SK-N-SH treated with all-trans-retinoic acid at 6 μM for 48 hours (cell line): ENCODE results near the gene CDC23.
A peak's percentile ranks its signal among the peaks of the same experiment; 100 is the strongest.
"Not testable (repeated sequence)": the region's sequence is repeated elsewhere in the genome, so short reads cannot be mapped to it uniquely, and the experiment has no call there.

ENCODE experiments used
- ATAC-seq: fragments of 200-7000 bp; cut with Tn5 transposase; 3 replicates; pipeline ENCODE4 v1.9.1; 2020; ENCODE audit warnings: mild to moderate bottlenecking, moderate library complexity
- ARNTL ChIP-seq: fragments of 450-650 bp; formaldehyde crosslinking; IDR thresholded peaks from 2 replicates; pipeline ENCODE4 v1.5.0; 2020; ENCODE audit warnings: low read depth, mild to moderate bottlenecking, moderate library complexity, borderline replicate concordance
- BACH2 ChIP-seq: fragments of 250-450 bp; sonication (Bioruptor Pico); IDR thresholded peaks from 2 replicates; pipeline ENCODE4 v1.9.0; 2021; ENCODE audit warnings: mild to moderate bottlenecking, borderline replicate concordance
- CREB5 ChIP-seq: fragments of 250-450 bp; sonication (Bioruptor Pico); IDR thresholded peaks from 2 replicates; pipeline ENCODE4 v1.5.1; 2020; ENCODE audit warnings: low read depth, mild to moderate bottlenecking, moderate library complexity
- CSDC2 ChIP-seq: fragments of 250-450 bp; sonication (Bioruptor Pico); IDR thresholded peaks from 2 replicates; pipeline ENCODE4 v1.5.0; 2020; ENCODE audit warnings: mild to moderate bottlenecking, moderate library complexity
- CSRNP3 ChIP-seq: fragments of 250-450 bp; sonication (Bioruptor Pico); IDR thresholded peaks from 2 replicates; pipeline ENCODE4 v1.5.1; 2021; ENCODE audit warnings: mild to moderate bottlenecking, moderate library complexity
- ESRRG ChIP-seq: fragments of 250-450 bp; sonication (Bioruptor Pico); IDR thresholded peaks from 2 replicates; pipeline ENCODE4 v1.6.1; 2021; ENCODE audit warnings: mild to moderate bottlenecking
- GLIS3 ChIP-seq: fragments of 250-450 bp; sonication (Bioruptor Pico); IDR thresholded peaks from 2 replicates; pipeline ENCODE4 v1.5.0; 2020; ENCODE audit warnings: mild to moderate bottlenecking, moderate library complexity
- OSR1 ChIP-seq: fragments of 250-450 bp; sonication (Bioruptor Pico); IDR thresholded peaks from 2 replicates; pipeline ENCODE4 v1.8.0; 2022; ENCODE audit warnings: moderate library complexity, mild to moderate bottlenecking, inconsistent platforms
- PPARA ChIP-seq: fragments of 250-450 bp; sonication (Bioruptor Pico); IDR thresholded peaks from 2 replicates; pipeline ENCODE4 v1.5.0; 2020; ENCODE audit warnings: mild to moderate bottlenecking, borderline replicate concordance
- SNAI2 ChIP-seq: fragments of 250-450 bp; sonication (Bioruptor Pico); IDR thresholded peaks from 2 replicates; pipeline ENCODE4 v1.5.0; 2020; ENCODE audit warnings: mild to moderate bottlenecking, moderate library complexity
- TCF4 ChIP-seq: fragments of 250-450 bp; sonication (Bioruptor Pico); IDR thresholded peaks from 2 replicates; pipeline ENCODE4 v1.8.0; 2021; ENCODE audit warnings: mild to moderate bottlenecking, moderate library complexity, borderline replicate concordance
- TOX ChIP-seq: fragments of 250-450 bp; sonication (Bioruptor Pico); IDR thresholded peaks from 2 replicates; pipeline ENCODE4 v1.8.0; 2021; ENCODE audit warnings: mild to moderate bottlenecking, moderate library complexity, borderline replicate concordance
- TSHZ2 ChIP-seq: fragments of 250-450 bp; sonication (Bioruptor Pico); IDR thresholded peaks from 2 replicates; pipeline ENCODE4 v1.5.0; 2020; ENCODE audit warnings: mild to moderate bottlenecking, moderate library complexity
- ZFP30 ChIP-seq: fragments of 450-650 bp; formaldehyde crosslinking; IDR thresholded peaks from 2 replicates; pipeline ENCODE4 v1.5.0; 2022; ENCODE audit warnings: mild to moderate bottlenecking, moderate library complexity
- ZNF565 ChIP-seq: fragments of 450-650 bp; formaldehyde crosslinking; conservative IDR thresholded peaks from 2 replicates; pipeline ENCODE4 v1.5.0; 2020; ENCODE audit warnings: low read depth, mild to moderate bottlenecking, moderate library complexity
- ZNF70 ChIP-seq: fragments of 450-650 bp; formaldehyde crosslinking; IDR thresholded peaks from 2 replicates; pipeline ENCODE4 v1.5.0; 2020; ENCODE audit warnings: mild to moderate bottlenecking, moderate library complexity
- ZNF8 ChIP-seq: fragments of 450-650 bp; formaldehyde crosslinking; IDR thresholded peaks from 2 replicates; pipeline ENCODE4 v1.5.0; 2020; ENCODE audit warnings: mild to moderate bottlenecking, moderate library complexity
- TF ChIP-seq, protein P1 (sequence below): fragments of 250-450 bp; sonication (Bioruptor Pico); IDR thresholded peaks from 2 replicates; pipeline ENCODE4 v1.8.0; 2021; ENCODE audit warnings: low read depth, mild to moderate bottlenecking, moderate library complexity, borderline replicate concordance
- TF ChIP-seq, protein P2 (sequence below): fragments of 250-450 bp; sonication (Bioruptor Pico); IDR thresholded peaks from 2 replicates; pipeline ENCODE4 v1.8.0; 2020; ENCODE audit warnings: mild to moderate bottlenecking, moderate library complexity, borderline replicate concordance

CDC23 gene

GRCh38 chr5:138159666-138160065, 53.5 kb downstream of the CDC23 start (continued):
- TF ChIP-seq TSHZ2 (CRISPR knock-in tag), result no peak
- TF ChIP-seq ZFP30 (CRISPR knock-in tag), result no peak
- no peak for TF ChIP-seq ESRRG (CRISPR knock-in tag)
- no peak for TF ChIP-seq OSR1
- no peak for TF ChIP-seq SNAI2 (CRISPR knock-in tag)

- no peak for ATAC-seq
- TF ChIP-seq GLIS3 (CRISPR knock-in tag) (no peak), OSR1 (no peak), TOX (CRISPR knock-in tag) (no peak)
Measured at GRCh38 chr5:138157626-138158025, 55.5 kb downstream of the CDC23 start.

DNA sequence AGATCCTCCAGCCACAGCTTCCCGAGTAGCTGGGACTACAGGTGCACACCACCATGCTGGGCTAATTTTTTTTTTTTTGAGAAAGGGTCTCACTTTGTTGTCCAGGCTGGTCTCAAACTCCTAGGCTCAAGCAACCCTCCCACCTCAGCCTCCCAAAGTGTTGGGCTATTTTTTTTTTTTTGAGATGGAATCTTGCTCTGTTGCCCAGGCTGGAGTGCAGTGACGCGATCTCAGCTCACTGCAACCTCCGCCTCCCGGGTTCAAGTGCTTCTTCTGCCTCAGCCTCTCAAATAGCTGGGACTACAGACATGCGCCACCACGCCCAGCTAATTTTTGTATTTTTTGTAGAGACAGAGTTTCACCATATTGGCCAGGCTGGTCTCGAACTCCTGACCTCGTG, 57.1 kb downstream of the CDC23 start:
- ATAC-seq, result not testable (repeated sequence)

DNA sequence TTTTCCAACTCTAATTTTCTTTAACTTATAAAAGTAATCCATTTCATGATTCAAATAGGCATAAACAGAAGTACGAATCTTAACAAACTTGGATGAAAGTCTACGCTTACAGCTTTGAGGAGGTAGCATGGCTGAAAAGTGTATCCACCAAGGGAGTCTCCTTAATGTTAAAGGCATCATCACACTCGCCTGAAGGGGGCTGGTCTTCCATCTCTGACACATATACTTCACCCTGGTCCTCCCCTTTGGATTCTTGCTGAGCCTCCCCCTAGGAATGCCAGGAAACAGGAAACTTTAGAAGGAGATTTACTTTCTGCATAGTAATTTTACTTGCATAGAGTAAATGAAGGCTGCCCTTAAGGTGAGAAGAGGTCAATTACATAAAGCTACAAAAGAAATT, 63.6 kb downstream of the CDC23 start:
- peak; percentile 66 for ATAC-seq
- TF ChIP-seq ZFP30 (CRISPR knock-in tag), result no peak
- no peak for TF ChIP-seq BACH2 (CRISPR knock-in tag)
- no peak for TF ChIP-seq PPARA

DNA sequence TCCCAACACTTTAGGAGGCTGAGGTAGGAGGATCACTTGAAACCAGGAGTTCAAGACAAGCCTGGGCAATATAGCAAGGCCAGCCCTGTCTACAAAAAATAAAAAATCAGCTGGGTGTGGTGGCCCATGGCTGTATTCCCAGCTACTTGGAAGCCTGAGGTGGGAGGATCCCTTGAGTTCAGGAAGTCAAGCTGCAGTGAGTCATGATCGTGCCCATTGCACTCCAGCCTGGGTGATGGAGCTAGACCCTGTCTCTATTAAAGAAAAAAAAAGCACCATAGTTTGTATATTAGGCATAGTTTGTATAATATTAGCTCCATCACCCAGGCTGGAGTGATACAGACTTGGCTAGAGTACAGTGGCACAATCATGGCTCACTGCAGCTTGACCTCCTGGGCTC, 64.3 kb downstream of the CDC23 start:
- TF ChIP-seq CREB5 (CRISPR knock-in tag) (no peak), ZNF565 (CRISPR knock-in tag) (no peak), CSDC2 (CRISPR knock-in tag) (no peak), ZFP30 (CRISPR knock-in tag) (no peak), ZNF8 (CRISPR knock-in tag) (no peak), TSHZ2 (CRISPR knock-in tag) (no peak), ARNTL (CRISPR knock-in tag) (no peak), TCF4 (no peak), CSRNP3 (no peak), ZNF70 (CRISPR knock-in tag) (no peak)
- TF ChIP-seq, protein P1, sequence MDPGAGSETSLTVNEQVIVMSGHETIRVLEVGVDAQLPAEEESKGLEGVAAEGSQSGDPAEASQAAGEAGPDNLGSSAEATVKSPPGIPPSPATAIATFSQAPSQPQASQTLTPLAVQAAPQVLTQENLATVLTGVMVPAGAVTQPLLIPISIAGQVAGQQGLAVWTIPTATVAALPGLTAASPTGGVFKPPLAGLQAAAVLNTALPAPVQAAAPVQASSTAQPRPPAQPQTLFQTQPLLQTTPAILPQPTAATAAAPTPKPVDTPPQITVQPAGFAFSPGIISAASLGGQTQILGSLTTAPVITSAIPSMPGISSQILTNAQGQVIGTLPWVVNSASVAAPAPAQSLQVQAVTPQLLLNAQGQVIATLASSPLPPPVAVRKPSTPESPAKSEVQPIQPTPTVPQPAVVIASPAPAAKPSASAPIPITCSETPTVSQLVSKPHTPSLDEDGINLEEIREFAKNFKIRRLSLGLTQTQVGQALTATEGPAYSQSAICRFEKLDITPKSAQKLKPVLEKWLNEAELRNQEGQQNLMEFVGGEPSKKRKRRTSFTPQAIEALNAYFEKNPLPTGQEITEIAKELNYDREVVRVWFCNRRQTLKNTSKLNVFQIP (CRISPR knock-in tag), result no peak
- TF ChIP-seq, protein P2, sequence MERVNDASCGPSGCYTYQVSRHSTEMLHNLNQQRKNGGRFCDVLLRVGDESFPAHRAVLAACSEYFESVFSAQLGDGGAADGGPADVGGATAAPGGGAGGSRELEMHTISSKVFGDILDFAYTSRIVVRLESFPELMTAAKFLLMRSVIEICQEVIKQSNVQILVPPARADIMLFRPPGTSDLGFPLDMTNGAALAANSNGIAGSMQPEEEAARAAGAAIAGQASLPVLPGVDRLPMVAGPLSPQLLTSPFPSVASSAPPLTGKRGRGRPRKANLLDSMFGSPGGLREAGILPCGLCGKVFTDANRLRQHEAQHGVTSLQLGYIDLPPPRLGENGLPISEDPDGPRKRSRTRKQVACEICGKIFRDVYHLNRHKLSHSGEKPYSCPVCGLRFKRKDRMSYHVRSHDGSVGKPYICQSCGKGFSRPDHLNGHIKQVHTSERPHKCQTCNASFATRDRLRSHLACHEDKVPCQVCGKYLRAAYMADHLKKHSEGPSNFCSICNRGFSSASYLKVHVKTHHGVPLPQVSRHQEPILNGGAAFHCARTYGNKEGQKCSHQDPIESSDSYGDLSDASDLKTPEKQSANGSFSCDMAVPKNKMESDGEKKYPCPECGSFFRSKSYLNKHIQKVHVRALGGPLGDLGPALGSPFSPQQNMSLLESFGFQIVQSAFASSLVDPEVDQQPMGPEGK (CRISPR knock-in tag), result no peak
- ATAC-seq, result peak; percentile 78

DNA sequence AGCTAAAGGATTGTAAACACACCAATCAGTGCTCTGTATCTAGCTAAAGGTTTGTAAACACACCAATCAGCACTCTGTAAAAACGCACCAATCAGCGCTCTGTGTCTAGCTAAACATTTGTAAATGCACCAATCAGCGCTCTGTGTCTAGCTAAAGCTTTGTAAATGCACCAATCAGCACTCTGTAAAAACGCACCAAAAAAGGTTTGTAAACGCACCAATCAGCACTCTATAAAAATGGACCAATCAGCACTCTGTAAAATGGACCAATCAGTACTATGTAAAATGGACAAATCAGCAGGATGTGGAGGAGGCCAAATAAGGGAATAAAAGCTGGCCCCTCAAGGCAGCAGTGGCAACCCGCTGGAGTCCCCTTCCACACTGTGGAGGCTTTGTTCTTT, 69.5 kb downstream of the CDC23 start:
- not testable (repeated sequence) for ATAC-seq
